Panc1 (cell line): ENCODE measurements around the gene MVD. TPM values are rescaled to one million over a fixed set of nuclear protein-coding genes. Genes with fewer than 3 reads are reported as not detected.

Experiments
- ATAC-seq: fragments of 200-7000 bp; cut with Tn5 transposase; 2 replicates; pipeline ENCODE4 v1.9.1; 2020; ENCODE audit warnings: mild to moderate bottlenecking, moderate library complexity
- BruUV-seq: library from RNA; stranded (reverse); fragments of 400-500 nt; replicated peaks from 2 replicates; lab custom pipeline; 2021; lab: Mats Ljungman, UMichigan
- CTCF ChIA-PET: fragments of 300-600 bp; sonication (Branson Sonifier 250); formaldehyde crosslinking; loops from one replicate; lab custom pipeline; 2022; ENCODE audit warnings: antibody characterized with exemption; lab: Charles Lee
- POLR2A ChIA-PET: fragments of 300-600 bp; sonication (Branson Sonifier 250); formaldehyde crosslinking; loops from one replicate; lab custom pipeline; 2022; ENCODE audit warnings: antibody characterized with exemption; lab: Charles Lee
- DNase-seq: peaks from one replicate; pipeline ENCODE4 v3.0.0-alpha.2; 2010; ENCODE audit warnings: low read depth, low spot score
- H3K27ac ChIP-seq: 2 replicates; pipeline ENCODE4 v1.5.1; 2011; ENCODE audit warnings: mild to moderate bottlenecking, low read length, inconsistent platforms
- H3K27me3 ChIP-seq: fragments of 200-500 bp; sonication (Bioruptor generic); 2 replicates; pipeline ENCODE4 v1.6.0; 2014; ENCODE audit warnings: low read length, inconsistent platforms; ENCODE audit not compliant: control insufficient read depth, insufficient read depth
- H3K36me3 ChIP-seq: fragments of 200-500 bp; sonication (Bioruptor generic); 2 replicates; pipeline ENCODE4 v1.5.1; 2014; ENCODE audit warnings: inconsistent platforms, mild to moderate bottlenecking, low read length, moderate library complexity; ENCODE audit not compliant: control insufficient read depth, insufficient read depth
- H3K4me1 ChIP-seq: 2 replicates; pipeline ENCODE4 v1.5.1; 2011; ENCODE audit warnings: inconsistent platforms, mild to moderate bottlenecking, low read length, moderate library complexity; ENCODE audit not compliant: control insufficient read depth, insufficient read depth
- H3K4me3 ChIP-seq, 2 experiments: 2 replicates each; pipeline ENCODE4 v1.5.1; 2011 to 2012; ENCODE audit warnings: low read depth in 2 of 2, low read length in 2 of 2, mild to moderate bottlenecking in 2 of 2, inconsistent platforms in 1 of 2, moderate library complexity in 1 of 2
- H3K9me3 ChIP-seq: fragments of 200-500 bp; sonication (Bioruptor generic); 2 replicates; pipeline ENCODE4 v1.5.1; 2014; ENCODE audit warnings: low read depth, mild to moderate bottlenecking, inconsistent platforms, low read length, moderate library complexity; ENCODE audit not compliant: control insufficient read depth, insufficient read depth
- CTCF ChIP-seq: fragments of 450-650 bp; IDR thresholded peaks from 2 replicates; pipeline ENCODE4 v1.5.1; 2017; ENCODE audit warnings: mild to moderate bottlenecking
- POLR2AphosphoS5 ChIP-seq: IDR thresholded peaks from 2 replicates; pipeline ENCODE4 v1.6.1; 2012; ENCODE audit warnings: mild to moderate bottlenecking, low read depth, low read length, moderate library complexity
- REST ChIP-seq, 2 experiments: IDR thresholded peaks; 2 replicates each; pipeline ENCODE4 v1.6.1; 2011 to 2012; ENCODE audit warnings: low read depth in 2 of 2, control low read depth in 1 of 2, low read length in 1 of 2, mild to moderate bottlenecking in 1 of 2, moderate library complexity in 1 of 2; ENCODE audit not compliant: insufficient read depth in 1 of 2
- SIN3A ChIP-seq: IDR thresholded peaks from 2 replicates; pipeline ENCODE4 v1.6.1; 2012; ENCODE audit warnings: low read depth, mild to moderate bottlenecking, low read length, moderate library complexity, borderline replicate concordance; ENCODE audit not compliant: insufficient read depth
- TCF7L2 ChIP-seq: IDR thresholded peaks from 2 replicates; pipeline ENCODE4 v1.6.1; 2011; ENCODE audit warnings: mild to moderate bottlenecking, low read depth, low read length, inconsistent platforms
- in situ Hi-C: cut with HindIII; loops from 2 replicates; pipeline ENCODE4 v1.10.0; 2016; ENCODE audit warnings: low sequenced_read_pairs, low pct_unique_long_range_greater_than_20kb
- intact Hi-C: fragments of 100-400 bp; cut with micrococcal nuclease; formaldehyde crosslinking; loops from one replicate; pipeline ENCODE4 v1.10.0; 2022; ENCODE audit not compliant: unreplicated experiment
- total RNA-seq: library from RNA; stranded (reverse); gene quantifications from one replicate; pipeline ENCODE4 v1.2.1, GENCODE V29; 2021; ENCODE audit not compliant: unreplicated experiment

Gene MVD
- total RNA-seq, 1 experiment from 2014 or later: 96.8 TPM

DNA sequence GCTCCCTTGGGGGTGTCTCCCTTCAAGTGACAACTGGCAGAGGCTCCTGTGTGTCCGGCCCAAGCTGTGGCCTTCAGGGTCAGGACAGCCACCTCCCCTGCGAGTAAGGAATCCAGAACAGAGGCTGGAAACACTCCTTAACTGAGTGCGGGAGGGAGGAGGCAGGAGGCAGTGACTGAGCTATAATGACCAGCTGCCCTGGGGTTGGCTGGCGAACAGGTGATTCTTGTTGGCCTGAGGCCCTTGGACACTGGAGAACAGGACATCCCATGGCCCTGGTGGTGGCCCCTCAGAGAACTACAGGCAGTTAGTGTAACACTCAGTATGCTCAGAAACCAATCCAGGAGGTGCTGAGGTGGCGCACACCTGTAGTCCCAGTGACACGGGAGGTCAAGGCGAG lies 32.9 kb upstream of the MVD start:
- CTCF ChIA-PET: interaction anchor here (1.0 kb wide), 1 partner anchor 9 kb away, joined by 3 read pairs; no protein-coding TSS in a partner anchor
- Histone ChIP-seq H3K9me3 (no peaks in the 10 kb centered on the region), H3K4me3 (no peak overlapping the region), H3K27me3 (no peaks in the 10 kb centered on the region), H3K27ac (no peak overlapping the region), H3K4me1 (no peaks in the 10 kb centered on the region), H3K36me3 (no peaks in the 10 kb centered on the region)
- in situ Hi-C loops: no loop called here
- TF ChIP-seq SIN3A (no peak), CTCF (no peak), REST (IDR thresholded peaks at IDR 0.05; ENCODE audit: insufficient read depth in 1 of 2, low read depth in 2 of 2, low read length in 1 of 2) (no peak), TCF7L2 (no peak), POLR2AphosphoS5 (no peak)
- ATAC-seq (no peak), DNase-seq (no peak)
- POLR2A ChIA-PET: no interaction called here
- no TSS peak for BruUV-seq
- intact Hi-C loops: no loop called here

GRCh38 chr16:88695218-88695617 lies 32.3 kb upstream of the MVD start:
- DNase-seq: no peak
- no TSS peak for BruUV-seq
- no peak overlapping the region for H3K27ac ChIP-seq
- no peak for ATAC-seq
- intact Hi-C loops: no loop called here
- CTCF ChIA-PET: no interaction called here
- no peaks in the 10 kb centered on the region for H3K9me3 ChIP-seq
- POLR2A ChIA-PET: no interaction called here
- no peak for TF ChIP-seq POLR2AphosphoS5
- TF ChIP-seq SIN3A: no peak
- TF ChIP-seq REST (IDR thresholded peaks at IDR 0.05; ENCODE audit: insufficient read depth in 1 of 2, low read depth in 2 of 2, low read length in 1 of 2): no peak
- TF ChIP-seq TCF7L2: no peak
- TF ChIP-seq CTCF: no peak
- no peaks in the 10 kb centered on the region for H3K27me3 ChIP-seq
- H3K36me3 ChIP-seq: no peaks in the 10 kb centered on the region
- H3K4me1 ChIP-seq: no peaks in the 10 kb centered on the region
- in situ Hi-C loops: no loop called here
- no peak overlapping the region for H3K4me3 ChIP-seq
